Spleen (tissue), 7 donors: ENCODE results near the gene UTS2B.

Experiments used
- POLR2A ChIP-seq, 3 donors: fragments of 450-650 bp; IDR thresholded peaks; one replicate each; pipeline ENCODE4 v1.5.1; 2017; ENCODE audit warnings: antibody characterized with exemption in 3 of 3, mild to moderate bottlenecking in 1 of 3
- POLR2AphosphoS5 ChIP-seq, 3 donors: sonication (generic); formaldehyde crosslinking; IDR thresholded peaks; one replicate each; pipeline ENCODE4 v1.5.1; 2017; ENCODE audit warnings: antibody characterized with exemption in 3 of 3
- TF ChIP-seq, protein P1 (sequence below), 11 experiments: fragments of 200-600 bp in 7 of 11; fragments of 450-650 bp in 4 of 11; sonication (generic) in 4 of 11; IDR thresholded peaks in 8 of 11; conservative IDR thresholded peaks in 3 of 11; 1 replicate in 7 of 11; 2 replicates in 4 of 11; pipeline versions ENCODE4 v1.4.0 to v1.8.0; 2016 to 2021; ENCODE audit warnings: antibody characterized with exemption in 11 of 11, inconsistent platforms in 4 of 11, mild to moderate bottlenecking in 1 of 11
- donor health status: DM: no; HTN: no; CAD: no; lungs with moderate emphysema.
- donor health status: DM: no; HTN: no; CAD: no.
- donor health status: DM: no; HTN: no; CAD: no.

DNA sequence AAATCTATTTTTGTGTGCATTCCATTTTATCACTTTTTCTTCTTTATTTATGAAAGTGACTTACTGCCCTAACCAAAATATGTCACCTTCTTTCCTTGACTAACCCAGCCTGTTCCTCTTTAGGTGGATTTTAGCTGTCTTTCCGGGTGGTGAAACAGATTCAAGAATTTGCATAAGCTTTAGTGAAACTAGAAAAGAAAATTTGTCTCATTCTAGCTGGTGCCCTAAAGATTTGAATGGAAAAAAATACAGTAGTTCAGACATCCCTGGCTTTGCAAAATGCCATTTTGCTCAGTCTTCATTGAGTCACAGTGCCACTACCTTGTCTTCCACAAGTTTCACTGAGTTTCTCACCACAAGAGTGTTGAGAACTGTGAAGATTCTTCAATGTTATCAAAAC lies 29.3 kb downstream of the UTS2B start:
- TF ChIP-seq, protein P1, sequence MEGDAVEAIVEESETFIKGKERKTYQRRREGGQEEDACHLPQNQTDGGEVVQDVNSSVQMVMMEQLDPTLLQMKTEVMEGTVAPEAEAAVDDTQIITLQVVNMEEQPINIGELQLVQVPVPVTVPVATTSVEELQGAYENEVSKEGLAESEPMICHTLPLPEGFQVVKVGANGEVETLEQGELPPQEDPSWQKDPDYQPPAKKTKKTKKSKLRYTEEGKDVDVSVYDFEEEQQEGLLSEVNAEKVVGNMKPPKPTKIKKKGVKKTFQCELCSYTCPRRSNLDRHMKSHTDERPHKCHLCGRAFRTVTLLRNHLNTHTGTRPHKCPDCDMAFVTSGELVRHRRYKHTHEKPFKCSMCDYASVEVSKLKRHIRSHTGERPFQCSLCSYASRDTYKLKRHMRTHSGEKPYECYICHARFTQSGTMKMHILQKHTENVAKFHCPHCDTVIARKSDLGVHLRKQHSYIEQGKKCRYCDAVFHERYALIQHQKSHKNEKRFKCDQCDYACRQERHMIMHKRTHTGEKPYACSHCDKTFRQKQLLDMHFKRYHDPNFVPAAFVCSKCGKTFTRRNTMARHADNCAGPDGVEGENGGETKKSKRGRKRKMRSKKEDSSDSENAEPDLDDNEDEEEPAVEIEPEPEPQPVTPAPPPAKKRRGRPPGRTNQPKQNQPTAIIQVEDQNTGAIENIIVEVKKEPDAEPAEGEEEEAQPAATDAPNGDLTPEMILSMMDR (IDR thresholded peaks at IDR 0.05 in 8 of 11, conservative IDR thresholded peaks at IDR 0.05 in 3 of 11): no peak
- TF ChIP-seq POLR2A (IDR thresholded peaks at IDR 0.05) (no peak), POLR2AphosphoS5 (IDR thresholded peaks at IDR 0.05) (no peak)
